ENCODE data around the gene GZF1. TPM values are rescaled to one million over a fixed set of nuclear protein-coding genes. Genes with fewer than 3 reads are reported as not detected.

GZF1 gene
- total RNA-seq, 1 experiment from 2014 or later: 17.0 TPM

DNA sequence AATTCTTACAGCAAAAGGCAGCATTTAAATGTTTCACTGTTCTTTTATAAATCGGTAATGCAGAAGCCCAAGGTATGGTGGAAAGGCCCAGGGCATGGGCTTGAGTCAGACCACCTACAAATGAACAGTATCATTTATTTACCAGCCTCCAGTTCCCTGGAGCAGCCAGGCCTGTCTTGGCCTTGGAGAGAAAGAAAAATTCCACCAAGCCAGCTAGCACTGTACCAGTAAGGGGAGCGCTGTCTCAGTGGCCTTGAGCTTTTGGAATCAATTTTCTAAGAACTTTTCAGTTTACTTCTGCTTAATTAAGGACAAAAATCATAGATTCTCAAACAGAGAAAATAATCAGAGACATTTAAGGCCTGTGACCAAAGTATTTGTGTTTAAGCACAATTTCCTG lies 47.0 kb downstream of the GZF1 start:
- Histone ChIP-seq H3K9ac (ENCODE audit: extremely low read depth, insufficient read length, low read length) (no peak overlapping the region), H3K14ac (ENCODE audit: insufficient read depth, low read length) (no peak overlapping the region), H3K18ac (ENCODE audit: insufficient read length, low read depth, low read length) (no peak overlapping the region), H3K79me1 (ENCODE audit: insufficient read depth, low read depth, low read length, poor library complexity, severe bottlenecking) (peaks cover 5% of the 10 kb centered on the region), H2BK20ac (ENCODE audit: low read depth, low read length, poor library complexity, severe bottlenecking) (no peak overlapping the region), H2AK5ac (ENCODE audit: insufficient read length, low read length) (no peak overlapping the region), H3K23me2 (ENCODE audit: insufficient read length, low read depth, low read length, poor library complexity, severe bottlenecking) (no peaks in the 10 kb centered on the region), H4K5ac (ENCODE audit: insufficient read length, low read depth, low read length) (no peak overlapping the region), H3K56ac (ENCODE audit: insufficient read length, low read depth, low read length) (no peak overlapping the region), H3K4ac (ENCODE audit: low read depth, low read length) (no peak overlapping the region), H2BK120ac (ENCODE audit: low read depth, low read length, poor library complexity, severe bottlenecking) (no peak overlapping the region), H3K23ac (ENCODE audit: insufficient read length, low read depth, low read length) (no peak overlapping the region), H4K20me1 (ENCODE audit: control insufficient read depth, insufficient read depth, insufficient read length) (no peaks in the 10 kb centered on the region), H3K27me3 (ENCODE audit: insufficient read depth, low read length) (no peaks in the 10 kb centered on the region), H3T11ph (ENCODE audit: low read length) (no peak overlapping the region), H4K91ac (ENCODE audit: insufficient read length, low read depth, low read length) (no peak overlapping the region), H4K8ac (replicated peaks; ENCODE audit: insufficient read length, low read depth, low read length) (no peak overlapping the region), H3K79me2 (ENCODE audit: insufficient read depth, low read length) (peaks cover 15% of the 10 kb centered on the region; the same call in 1 of the 2 replicates), H2BK15ac (ENCODE audit: low read depth, low read length) (no peak overlapping the region), H2BK12ac (ENCODE audit: insufficient read length, low read depth, low read length) (no peak overlapping the region), H2BK5ac (ENCODE audit: insufficient read length, low read length) (no peak overlapping the region), H3K4me2 (ENCODE audit: insufficient read depth, insufficient read length, low read length) (no peak overlapping the region), H3K9me3 (ENCODE audit: control insufficient read depth, low read depth, low read length) (no peaks in the 10 kb centered on the region), H2AFZ (ENCODE audit: low read length) (no peak overlapping the region), H3K27ac (ENCODE audit: insufficient read length, low read depth, low read length) (no peak overlapping the region), H3K4me1 (ENCODE audit: insufficient read depth, low read length) (no peaks in the 10 kb centered on the region; the same call in 1 of the 2 replicates)
- TF ChIP-seq CTCF (conservative IDR thresholded peaks at IDR 0.05): no peak
- H3K9me3 Mint-ChIP-seq: no peaks in the 10 kb centered on the region
- H3K4me3 Mint-ChIP-seq: no peak overlapping the region
- WGBS (ENCODE audit: extremely low coverage, insufficient read length, low lambda C conversion rate): no CpG with 5 or more reads among the region's 2 CpGs
- no peak for DNase-seq
- H3K27ac Mint-ChIP-seq: no peak overlapping the region
- H3K27me3 Mint-ChIP-seq (ENCODE audit: low read depth): no peaks in the 10 kb centered on the region
- H3K36me3 Mint-ChIP-seq (ENCODE audit: insufficient read depth in 1 of 3, low read depth in 3 of 3): no peaks in the 10 kb centered on the region; a peak in 1 of 7 replicates
- peaks cover 6 to 20% of the 10 kb centered on the region in 2 experiments for H3K4me1 Mint-ChIP-seq
